T-helper 1 cell treated with Interleukin-12 subunit alpha and Interleukin-12 subunit beta and Interleukin-4 antibody, amounts not matched to agents 30 μg/mL and 1 μg/mL, for 36 hours (primary cell): ENCODE measurements around the gene NT5DC1.

Experiments
- H3K27ac Mint-ChIP-seq: one replicate; pipeline ENCODE4 v1.8.0; 2021; ENCODE audit warnings: mild to moderate bottlenecking, mixed read lengths
- H3K27me3 Mint-ChIP-seq: one replicate; pipeline ENCODE4 v1.8.0; 2021; ENCODE audit warnings: low read depth, mixed read lengths
- H3K36me3 Mint-ChIP-seq: one replicate; pipeline ENCODE4 v1.8.0; 2021; ENCODE audit warnings: low read depth, mixed read lengths
- H3K4me1 Mint-ChIP-seq: one replicate; pipeline ENCODE4 v1.8.0; 2021; ENCODE audit warnings: low read depth, mixed read lengths
- H3K4me3 Mint-ChIP-seq: one replicate; pipeline ENCODE4 v1.8.0; 2021; ENCODE audit warnings: mild to moderate bottlenecking, moderate library complexity, mixed read lengths
- H3K9me3 Mint-ChIP-seq: one replicate; pipeline ENCODE4 v1.8.0; 2021; ENCODE audit warnings: mixed read lengths

NT5DC1 gene

DNA sequence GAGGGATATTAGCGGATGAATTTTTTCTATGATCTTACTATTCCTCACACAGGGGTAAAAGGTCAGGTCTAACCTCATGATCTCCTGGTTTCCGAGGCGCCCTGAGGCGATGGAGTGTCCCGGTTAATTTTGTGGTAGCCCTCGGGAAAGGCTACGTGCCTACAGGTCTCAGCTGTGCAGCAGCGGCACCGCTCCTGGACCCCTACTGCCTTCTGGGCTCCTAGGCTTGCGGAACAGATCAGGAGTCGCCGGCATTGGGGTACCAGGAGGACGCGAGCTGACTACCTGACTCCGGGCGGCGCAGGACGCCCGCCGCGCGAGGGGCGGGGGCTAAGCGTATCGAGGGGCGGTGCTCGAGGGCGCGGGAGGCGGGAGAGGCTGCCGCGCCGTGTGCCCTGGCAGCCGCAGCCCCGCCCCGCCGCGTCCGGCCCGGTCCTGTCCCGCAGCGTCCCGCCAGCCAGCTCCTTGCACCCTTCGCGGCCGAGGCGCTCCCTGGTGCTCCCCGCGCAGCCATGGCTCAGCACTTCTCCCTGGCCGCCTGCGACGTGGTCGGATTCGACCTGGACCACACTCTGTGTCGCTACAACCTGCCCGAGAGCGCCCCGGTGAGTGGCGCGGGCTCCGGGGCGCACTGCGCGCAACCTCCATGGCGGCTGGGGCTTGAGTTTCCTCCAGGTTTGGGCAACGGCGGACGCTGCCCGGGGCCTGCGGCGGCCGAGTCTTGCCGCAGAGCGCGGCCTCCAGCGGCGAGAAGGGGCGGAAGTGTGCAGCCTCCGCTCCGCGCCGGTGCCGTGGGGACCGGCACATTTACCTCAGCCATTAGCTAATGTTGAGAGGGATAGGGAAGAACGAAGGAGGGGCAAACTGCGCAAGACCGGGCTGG, at the start of gene NT5DC1:
NT5DC1 (plus strand) TSS at position 435 of the 883 bp plus-strand sequence; CDS start at position 513, 78 bp downstream.
- Mint-ChIP-seq H3K4me1 (peaks cover 36% of the 10 kb centered on the region), H3K36me3 (no peaks in the 10 kb centered on the region), H3K4me3 (peak within 1 kb of the TSS; percentile 97), H3K9me3 (peaks cover 11% of the 10 kb centered on the region), H3K27me3 (no peaks in the 10 kb centered on the region), H3K27ac (peak within 1 kb of the TSS; percentile 96)

DNA sequence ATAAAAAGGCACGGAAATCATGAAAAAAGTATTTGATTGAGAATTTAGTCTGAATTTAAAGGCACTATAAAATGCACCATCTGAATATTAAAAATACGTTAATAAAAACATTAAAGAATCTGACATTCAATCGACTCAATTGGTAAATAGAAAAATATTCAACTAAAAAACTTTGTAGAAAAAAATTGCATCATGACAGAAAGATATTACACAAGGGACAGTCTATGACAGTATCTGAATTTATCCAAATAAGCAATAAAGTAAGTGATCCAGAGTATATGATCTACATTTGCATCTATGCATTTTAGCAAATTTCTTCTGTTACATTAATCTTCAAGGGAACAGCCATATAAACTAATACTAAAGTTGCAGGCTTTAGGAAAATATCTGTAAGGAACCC, 49.4 kb upstream of the NT5DC1 start:
- H3K36me3 Mint-ChIP-seq = no peaks in the 10 kb centered on the region
- no peak overlapping the region for H3K4me3 Mint-ChIP-seq
- peaks cover 7% of the 10 kb centered on the region for H3K27me3 Mint-ChIP-seq
- no peaks in the 10 kb centered on the region for H3K9me3 Mint-ChIP-seq
- no peak overlapping the region for H3K27ac Mint-ChIP-seq
- H3K4me1 Mint-ChIP-seq = no peaks in the 10 kb centered on the region

DNA sequence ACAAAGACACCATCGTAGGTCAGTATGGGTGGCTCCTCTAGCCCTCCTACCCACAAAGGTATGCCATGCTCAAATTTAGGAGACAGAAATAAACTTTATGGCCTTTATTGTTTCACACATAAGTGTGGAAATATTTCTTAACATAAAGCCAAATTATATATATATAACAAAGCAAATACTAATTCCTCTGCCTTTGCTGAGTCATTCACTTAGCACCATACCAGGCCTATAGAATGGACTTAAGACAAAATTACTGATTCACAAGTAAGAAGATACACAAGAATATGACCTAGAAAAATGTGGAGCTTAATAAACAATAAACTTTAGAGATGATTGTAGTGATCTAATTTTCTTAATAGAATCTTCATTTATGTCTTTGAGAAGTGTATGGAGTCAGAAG, 45.1 kb upstream of the NT5DC1 start:
- Mint-ChIP-seq H3K27ac (no peak overlapping the region), H3K36me3 (no peaks in the 10 kb centered on the region), H3K4me1 (no peaks in the 10 kb centered on the region), H3K27me3 (no peaks in the 10 kb centered on the region), H3K9me3 (no peaks in the 10 kb centered on the region), H3K4me3 (no peak overlapping the region)

DNA sequence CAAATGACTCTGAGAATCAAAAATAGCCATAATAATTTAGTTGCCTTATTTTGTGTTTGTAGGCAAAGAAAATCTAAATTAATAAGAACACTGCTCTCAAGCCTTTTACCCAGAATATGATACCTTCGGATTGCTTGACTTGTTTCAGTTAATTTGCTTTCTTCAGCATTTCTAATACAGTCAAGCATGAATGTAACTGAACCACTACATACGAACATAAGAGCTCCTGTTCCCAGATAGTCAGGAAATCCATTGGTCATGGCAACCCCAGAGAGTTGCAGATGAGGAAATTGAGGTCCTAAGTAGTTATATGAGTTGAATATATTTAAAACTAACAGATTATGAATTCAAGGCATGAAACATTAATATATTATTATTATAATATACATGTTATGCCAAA, 42.9 kb upstream of the NT5DC1 start:
- Mint-ChIP-seq H3K4me1 (no peaks in the 10 kb centered on the region), H3K36me3 (no peaks in the 10 kb centered on the region), H3K27me3 (no peaks in the 10 kb centered on the region), H3K4me3 (no peak overlapping the region), H3K27ac (no peak overlapping the region), H3K9me3 (no peaks in the 10 kb centered on the region)

DNA sequence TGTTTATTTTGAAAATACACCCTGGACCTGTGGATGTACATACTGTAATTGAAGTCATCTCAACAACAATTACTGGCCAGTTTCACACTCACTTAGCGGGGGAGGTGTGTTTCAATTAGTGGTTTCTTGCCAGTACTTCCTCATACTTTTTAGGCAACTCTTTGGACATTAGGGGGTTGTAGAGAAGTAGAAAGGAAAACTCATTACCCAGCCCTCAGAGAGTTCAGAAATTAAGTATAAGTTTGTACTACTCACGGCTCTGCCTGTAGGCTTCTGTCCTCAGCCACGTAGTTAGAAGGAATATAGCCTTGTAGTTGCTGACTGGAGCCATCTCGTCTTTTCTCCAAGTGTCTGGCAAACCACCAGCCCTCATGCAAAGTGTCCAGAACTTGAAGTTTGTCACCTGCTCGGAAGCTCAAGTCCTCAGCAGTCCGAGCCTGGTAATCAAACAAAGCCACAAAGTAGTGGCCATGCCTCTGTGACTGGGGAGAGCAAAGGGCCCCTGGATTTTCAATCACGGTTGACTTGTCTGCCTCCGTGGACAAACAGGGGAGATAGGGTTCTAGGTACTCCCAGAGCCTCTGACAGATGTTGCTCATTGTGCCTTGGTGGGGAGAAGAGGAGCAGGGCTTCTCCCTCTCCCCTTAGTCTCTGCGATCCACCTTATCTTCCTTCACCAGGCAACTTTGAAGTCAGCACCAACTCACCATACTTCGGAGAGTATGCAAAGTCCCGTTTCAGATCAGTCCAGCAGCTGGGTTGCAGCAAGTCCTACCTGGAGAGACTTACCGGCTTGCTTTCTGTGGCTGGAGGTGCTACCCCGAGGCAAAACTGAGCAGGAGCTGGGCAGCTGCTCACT, 40.7 kb upstream of the NT5DC1 start:
- Mint-ChIP-seq H3K9me3 (no peaks in the 10 kb centered on the region), H3K36me3 (no peaks in the 10 kb centered on the region), H3K27ac (no peak overlapping the region), H3K27me3 (no peaks in the 10 kb centered on the region), H3K4me1 (no peaks in the 10 kb centered on the region), H3K4me3 (no peak overlapping the region)

DNA sequence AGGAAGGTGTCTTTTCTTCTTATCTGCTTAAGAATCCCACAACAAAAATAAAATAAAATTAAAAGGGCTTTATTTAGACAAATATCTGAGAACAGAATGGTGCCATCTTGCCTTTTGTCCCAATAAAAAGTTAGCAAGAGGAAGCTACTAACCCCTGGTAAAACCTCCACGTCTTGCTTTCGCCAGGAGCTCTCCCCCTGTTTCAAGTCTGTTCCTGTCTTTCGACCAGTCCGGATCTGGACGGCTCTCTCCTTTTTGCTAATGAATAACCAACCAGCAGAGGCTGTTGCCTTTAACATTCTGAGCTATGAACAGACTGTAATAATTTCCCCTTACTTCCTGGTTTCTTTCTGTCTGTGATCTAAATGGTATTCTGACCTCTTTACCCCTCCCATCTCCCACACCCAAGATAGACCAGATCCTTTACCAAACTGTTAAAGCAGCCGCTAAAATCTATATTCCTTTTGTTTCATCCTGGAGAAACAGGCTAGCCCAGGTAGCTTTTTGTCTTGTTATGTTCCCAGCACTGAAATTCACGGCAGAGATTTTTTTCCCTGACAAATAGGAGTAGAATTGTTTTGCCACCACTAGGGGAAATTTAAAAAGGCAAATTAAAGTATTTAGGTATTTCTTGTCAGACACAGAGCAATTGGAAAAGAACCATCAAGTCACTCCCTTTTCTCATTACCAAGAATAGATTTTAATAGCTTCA, 39.9 kb upstream of the NT5DC1 start, which contains the start of gene FRK:
FRK (minus strand) TSS at position 320 of the 712 bp plus-strand sequence. CDS start 580 bp downstream, outside the sequence.
- Mint-ChIP-seq H3K4me1 (no peaks in the 10 kb centered on the region), H3K4me3 (no peak within 1 kb of the TSS), H3K9me3 (no peaks in the 10 kb centered on the region), H3K27me3 (no peaks in the 10 kb centered on the region), H3K36me3 (no peaks in the 10 kb centered on the region), H3K27ac (no peak within 1 kb of the TSS)

DNA sequence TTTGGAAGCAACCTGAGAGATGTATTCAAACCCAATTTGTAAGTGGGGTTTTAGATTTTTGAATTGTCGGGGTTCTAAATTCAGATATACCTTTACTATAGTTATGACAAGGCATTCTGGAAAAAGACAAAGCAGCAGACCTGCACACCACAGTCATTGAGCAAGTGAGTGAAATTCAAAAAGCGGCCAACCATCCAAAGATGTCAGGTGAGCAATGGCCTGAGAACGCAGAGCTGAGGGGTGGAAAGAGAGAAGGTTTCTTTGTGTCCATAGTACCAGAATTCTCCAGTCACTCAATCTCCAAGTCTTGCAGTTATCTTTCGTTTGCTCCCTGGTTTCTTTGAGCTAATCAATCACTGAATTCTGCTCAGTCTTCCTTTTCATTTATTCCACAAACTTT, 38.2 kb upstream of the NT5DC1 start:
- H3K4me3 Mint-ChIP-seq = no peak overlapping the region
- H3K27ac Mint-ChIP-seq = no peak overlapping the region
- H3K9me3 Mint-ChIP-seq = no peaks in the 10 kb centered on the region
- H3K27me3 Mint-ChIP-seq = no peaks in the 10 kb centered on the region
- no peaks in the 10 kb centered on the region for H3K4me1 Mint-ChIP-seq
- no peaks in the 10 kb centered on the region for H3K36me3 Mint-ChIP-seq

DNA sequence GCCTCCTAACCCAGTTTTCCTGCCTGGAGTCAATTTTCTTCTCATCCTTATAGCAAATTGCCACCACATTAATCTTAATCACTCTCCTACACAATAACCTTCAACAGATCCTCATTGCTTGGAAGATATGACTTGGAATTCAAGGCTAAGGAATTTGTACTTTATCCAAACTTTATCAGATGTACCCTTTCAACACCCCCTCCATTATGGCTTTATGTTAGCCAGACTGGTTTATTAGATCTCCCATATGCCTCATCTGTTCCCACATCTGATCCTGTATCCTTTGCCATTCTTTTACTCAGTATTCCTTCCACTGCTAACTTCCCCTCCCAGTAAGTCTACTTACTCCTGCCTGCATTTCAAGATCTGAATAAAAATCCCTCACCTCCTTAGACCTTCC, 36.0 kb upstream of the NT5DC1 start:
- H3K4me1 Mint-ChIP-seq = no peaks in the 10 kb centered on the region
- H3K27ac Mint-ChIP-seq = no peak overlapping the region
- no peaks in the 10 kb centered on the region for H3K36me3 Mint-ChIP-seq
- no peaks in the 10 kb centered on the region for H3K9me3 Mint-ChIP-seq
- no peaks in the 10 kb centered on the region for H3K27me3 Mint-ChIP-seq
- no peak overlapping the region for H3K4me3 Mint-ChIP-seq

DNA sequence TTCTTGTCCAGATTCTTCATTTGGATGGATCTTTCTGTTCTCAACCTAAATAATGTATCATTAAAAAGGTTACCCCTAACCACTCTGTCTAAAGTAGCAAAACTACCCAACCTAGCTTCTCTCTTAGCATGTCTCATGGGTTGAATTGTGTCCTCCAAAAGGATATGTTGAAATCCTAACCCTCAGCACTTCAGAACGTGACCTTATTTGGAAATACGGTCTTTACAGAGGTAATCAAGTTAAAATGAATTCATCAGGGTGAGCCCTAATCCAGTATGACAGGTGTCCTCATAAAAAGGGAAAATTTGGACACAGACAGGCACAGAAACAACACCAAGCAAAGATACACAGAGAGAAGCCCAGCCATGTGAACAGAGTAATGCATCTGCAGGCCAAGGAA, 33.9 kb upstream of the NT5DC1 start:
- H3K4me3 Mint-ChIP-seq = no peak overlapping the region
- H3K4me1 Mint-ChIP-seq = no peaks in the 10 kb centered on the region
- H3K27me3 Mint-ChIP-seq = no peaks in the 10 kb centered on the region
- no peak overlapping the region for H3K27ac Mint-ChIP-seq
- H3K36me3 Mint-ChIP-seq = no peaks in the 10 kb centered on the region
- H3K9me3 Mint-ChIP-seq = no peaks in the 10 kb centered on the region

DNA sequence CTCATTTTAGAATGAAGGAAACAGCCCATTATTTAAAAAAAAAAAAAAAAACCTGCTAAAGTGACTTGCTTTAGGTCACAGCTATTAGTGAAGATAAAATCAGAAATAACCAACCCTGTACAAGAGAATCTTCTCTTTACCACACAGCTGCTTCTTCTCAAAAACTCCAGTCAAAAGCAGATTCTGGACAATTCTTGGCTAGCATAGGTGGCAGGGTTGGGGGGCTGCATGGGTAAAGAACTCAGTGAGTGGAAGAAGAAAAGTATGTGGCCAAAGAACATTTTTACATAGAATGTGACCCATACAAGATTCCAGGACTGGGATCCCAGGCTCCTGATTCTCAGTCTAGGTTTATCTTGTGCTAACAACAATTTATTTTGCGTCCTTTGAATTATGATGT, 30.6 kb upstream of the NT5DC1 start:
- H3K9me3 Mint-ChIP-seq = no peaks in the 10 kb centered on the region
- no peaks in the 10 kb centered on the region for H3K4me1 Mint-ChIP-seq
- H3K27me3 Mint-ChIP-seq = no peaks in the 10 kb centered on the region
- no peak overlapping the region for H3K4me3 Mint-ChIP-seq
- no peak overlapping the region for H3K27ac Mint-ChIP-seq
- H3K36me3 Mint-ChIP-seq = no peaks in the 10 kb centered on the region

DNA sequence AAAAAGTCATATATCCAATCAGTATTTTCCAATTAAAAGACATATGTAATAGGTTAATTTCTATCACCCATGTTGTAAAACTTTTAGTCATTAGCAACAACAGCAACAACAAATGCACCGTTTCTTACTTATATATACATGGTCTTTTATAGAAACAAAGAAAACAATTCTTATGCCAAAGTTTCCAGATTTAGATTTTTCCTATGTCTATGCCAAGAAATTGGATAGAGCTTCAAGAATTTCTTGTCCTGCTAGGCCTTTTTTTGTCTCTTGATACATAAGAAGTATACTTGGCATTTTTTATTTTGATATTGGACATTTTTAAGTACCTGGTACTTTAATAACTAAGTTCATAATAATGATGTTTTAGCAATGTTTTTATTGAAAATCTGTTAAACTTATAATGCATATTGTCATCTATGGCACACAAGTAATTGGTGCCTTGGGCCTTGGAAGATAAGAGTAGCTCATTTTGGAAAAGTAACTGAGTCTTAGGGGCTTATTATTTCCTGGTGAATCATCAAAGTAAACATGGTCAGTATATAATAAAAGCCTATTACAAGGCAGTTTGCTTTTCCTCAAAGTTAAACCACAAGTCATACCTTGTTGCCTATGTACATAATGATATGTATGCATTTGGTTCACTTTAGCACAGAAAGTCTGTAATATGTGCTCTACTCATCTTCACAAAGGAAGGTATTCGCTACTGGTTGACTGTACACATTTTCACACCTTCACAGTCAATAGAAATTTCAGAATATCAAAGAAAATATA, 29.9 kb upstream of the NT5DC1 start:
- no peak overlapping the region for H3K27ac Mint-ChIP-seq
- no peaks in the 10 kb centered on the region for H3K27me3 Mint-ChIP-seq
- no peak overlapping the region for H3K4me3 Mint-ChIP-seq
- no peaks in the 10 kb centered on the region for H3K9me3 Mint-ChIP-seq
- no peaks in the 10 kb centered on the region for H3K4me1 Mint-ChIP-seq
- no peaks in the 10 kb centered on the region for H3K36me3 Mint-ChIP-seq

DNA sequence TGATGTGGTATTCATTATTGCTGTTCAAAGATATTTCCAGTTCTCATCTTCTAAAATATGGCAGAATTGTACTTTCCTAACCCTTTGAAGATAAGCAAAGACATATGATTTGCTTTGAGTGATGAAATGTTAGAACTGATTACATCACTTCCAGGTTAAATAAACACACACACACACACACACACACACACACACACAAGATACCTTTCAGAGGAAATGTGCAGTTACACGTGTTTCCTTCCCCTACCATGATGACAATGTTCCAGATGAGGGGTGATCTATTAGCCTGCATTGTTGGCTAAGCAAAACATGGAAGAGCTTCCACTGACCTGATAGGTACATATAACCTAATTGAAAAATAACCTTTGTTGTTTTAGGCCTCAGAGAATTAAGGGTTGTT, 28.3 kb upstream of the NT5DC1 start:
- Mint-ChIP-seq H3K4me3 (no peak overlapping the region), H3K27ac (no peak overlapping the region), H3K36me3 (no peaks in the 10 kb centered on the region), H3K4me1 (no peaks in the 10 kb centered on the region), H3K27me3 (no peaks in the 10 kb centered on the region), H3K9me3 (no peaks in the 10 kb centered on the region)

DNA sequence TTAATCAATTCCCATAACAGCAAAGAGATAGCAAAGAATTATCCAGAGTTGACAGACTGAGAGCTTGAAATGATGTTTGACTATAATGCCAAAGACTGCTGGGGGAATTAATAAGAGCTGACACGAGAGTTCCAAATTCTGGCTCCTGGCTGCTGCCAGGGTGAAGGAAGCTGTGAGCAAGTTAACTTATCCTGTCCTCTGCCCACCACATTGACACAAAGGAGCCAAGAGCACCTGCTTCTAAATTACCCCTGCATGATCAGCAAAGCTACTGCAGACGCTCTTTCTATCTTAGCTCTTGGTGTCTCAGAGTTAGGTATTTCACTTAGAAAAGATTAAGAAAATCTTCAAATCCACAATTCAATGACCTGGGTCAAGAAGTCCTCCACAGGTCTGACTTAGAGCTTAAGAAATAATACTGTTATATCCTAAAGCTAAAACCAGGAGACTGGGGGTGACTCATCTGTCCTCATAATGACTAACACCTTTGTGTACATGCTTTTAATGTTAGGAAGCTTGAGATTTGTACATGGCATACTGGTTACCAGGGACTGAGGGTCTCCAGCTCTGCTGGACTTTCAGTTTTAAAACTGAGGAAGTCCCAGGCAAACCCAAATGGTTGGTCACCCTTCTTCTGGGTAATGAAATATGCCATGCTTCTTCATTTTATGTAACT, 26.8 kb upstream of the NT5DC1 start:
- Mint-ChIP-seq H3K9me3 (no peaks in the 10 kb centered on the region), H3K27ac (no peak overlapping the region), H3K4me3 (no peak overlapping the region), H3K27me3 (no peaks in the 10 kb centered on the region), H3K36me3 (no peaks in the 10 kb centered on the region), H3K4me1 (no peaks in the 10 kb centered on the region)
